ENCODE measurements around the gene CDK10. TPM values are rescaled to one million over a fixed set of nuclear protein-coding genes. Genes with fewer than 3 reads are reported as not detected.

Gene CDK10
- total and polyA plus RNA-seq, 9 of the 15 experiments (the other 6 are each of a cell fraction or from before 2014, with no cell fraction given), result 2.0 to 85.1 (median 40.1) TPM

DNA sequence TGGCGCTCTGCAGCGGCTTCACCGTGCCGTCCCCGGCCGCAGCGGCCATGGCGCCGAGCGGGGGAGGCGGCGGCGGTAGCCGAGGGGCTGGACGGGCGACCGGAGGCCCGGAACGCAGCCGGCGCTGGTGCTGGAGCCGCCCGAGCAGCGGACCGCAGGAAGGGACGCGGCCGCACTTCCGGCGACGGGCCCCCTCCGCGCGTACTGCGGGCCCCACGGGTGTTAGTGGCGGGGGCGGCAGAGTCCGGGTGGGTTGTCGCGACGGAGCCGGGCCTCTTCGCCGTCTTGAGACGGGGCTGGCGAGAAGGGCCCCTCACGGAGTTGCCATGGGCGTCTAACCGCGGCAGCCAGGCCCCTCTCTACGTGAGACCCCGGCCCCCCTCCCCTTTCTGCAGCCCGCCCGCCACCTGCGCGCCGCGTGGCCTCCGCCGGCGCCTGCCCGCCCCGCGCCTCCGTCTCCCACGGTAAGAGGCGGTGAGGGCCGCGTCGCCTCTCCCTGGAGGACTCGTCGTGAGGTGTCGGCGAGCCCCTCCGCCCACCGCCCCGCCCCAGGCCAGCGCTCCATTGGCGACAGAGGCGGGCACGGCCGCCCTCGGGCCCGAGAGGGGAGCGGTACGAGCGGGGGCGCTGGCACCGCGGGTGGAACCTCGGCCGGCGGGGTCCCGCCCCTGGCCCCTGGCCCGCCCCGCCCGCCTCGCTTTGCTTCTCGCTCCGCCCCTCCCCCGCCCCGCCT, 34.5 kb downstream of the CDK10 start, which contains the start of the genes VPS9D1 and ZNF276 (continued):
- TF ChIP-seq, protein P1, sequence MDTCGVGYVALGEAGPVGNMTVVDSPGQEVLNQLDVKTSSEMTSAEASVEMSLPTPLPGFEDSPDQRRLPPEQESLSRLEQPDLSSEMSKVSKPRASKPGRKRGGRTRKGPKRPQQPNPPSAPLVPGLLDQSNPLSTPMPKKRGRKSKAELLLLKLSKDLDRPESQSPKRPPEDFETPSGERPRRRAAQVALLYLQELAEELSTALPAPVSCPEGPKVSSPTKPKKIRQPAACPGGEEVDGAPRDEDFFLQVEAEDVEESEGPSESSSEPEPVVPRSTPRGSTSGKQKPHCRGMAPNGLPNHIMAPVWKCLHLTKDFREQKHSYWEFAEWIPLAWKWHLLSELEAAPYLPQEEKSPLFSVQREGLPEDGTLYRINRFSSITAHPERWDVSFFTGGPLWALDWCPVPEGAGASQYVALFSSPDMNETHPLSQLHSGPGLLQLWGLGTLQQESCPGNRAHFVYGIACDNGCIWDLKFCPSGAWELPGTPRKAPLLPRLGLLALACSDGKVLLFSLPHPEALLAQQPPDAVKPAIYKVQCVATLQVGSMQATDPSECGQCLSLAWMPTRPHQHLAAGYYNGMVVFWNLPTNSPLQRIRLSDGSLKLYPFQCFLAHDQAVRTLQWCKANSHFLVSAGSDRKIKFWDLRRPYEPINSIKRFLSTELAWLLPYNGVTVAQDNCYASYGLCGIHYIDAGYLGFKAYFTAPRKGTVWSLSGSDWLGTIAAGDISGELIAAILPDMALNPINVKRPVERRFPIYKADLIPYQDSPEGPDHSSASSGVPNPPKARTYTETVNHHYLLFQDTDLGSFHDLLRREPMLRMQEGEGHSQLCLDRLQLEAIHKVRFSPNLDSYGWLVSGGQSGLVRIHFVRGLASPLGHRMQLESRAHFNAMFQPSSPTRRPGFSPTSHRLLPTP (IDR thresholded peaks at IDR 0.05; ENCODE audit: borderline replicate concordance, extremely low read depth, insufficient read length), result no peak
- no peak for TF ChIP-seq ZNF23 (CRISPR knock-in tag; IDR thresholded peaks at IDR 0.05)
- no peak for TF ChIP-seq GABPB2 (CRISPR knock-in tag; conservative IDR thresholded peaks at IDR 0.05)
- TF ChIP-seq, protein P2, sequence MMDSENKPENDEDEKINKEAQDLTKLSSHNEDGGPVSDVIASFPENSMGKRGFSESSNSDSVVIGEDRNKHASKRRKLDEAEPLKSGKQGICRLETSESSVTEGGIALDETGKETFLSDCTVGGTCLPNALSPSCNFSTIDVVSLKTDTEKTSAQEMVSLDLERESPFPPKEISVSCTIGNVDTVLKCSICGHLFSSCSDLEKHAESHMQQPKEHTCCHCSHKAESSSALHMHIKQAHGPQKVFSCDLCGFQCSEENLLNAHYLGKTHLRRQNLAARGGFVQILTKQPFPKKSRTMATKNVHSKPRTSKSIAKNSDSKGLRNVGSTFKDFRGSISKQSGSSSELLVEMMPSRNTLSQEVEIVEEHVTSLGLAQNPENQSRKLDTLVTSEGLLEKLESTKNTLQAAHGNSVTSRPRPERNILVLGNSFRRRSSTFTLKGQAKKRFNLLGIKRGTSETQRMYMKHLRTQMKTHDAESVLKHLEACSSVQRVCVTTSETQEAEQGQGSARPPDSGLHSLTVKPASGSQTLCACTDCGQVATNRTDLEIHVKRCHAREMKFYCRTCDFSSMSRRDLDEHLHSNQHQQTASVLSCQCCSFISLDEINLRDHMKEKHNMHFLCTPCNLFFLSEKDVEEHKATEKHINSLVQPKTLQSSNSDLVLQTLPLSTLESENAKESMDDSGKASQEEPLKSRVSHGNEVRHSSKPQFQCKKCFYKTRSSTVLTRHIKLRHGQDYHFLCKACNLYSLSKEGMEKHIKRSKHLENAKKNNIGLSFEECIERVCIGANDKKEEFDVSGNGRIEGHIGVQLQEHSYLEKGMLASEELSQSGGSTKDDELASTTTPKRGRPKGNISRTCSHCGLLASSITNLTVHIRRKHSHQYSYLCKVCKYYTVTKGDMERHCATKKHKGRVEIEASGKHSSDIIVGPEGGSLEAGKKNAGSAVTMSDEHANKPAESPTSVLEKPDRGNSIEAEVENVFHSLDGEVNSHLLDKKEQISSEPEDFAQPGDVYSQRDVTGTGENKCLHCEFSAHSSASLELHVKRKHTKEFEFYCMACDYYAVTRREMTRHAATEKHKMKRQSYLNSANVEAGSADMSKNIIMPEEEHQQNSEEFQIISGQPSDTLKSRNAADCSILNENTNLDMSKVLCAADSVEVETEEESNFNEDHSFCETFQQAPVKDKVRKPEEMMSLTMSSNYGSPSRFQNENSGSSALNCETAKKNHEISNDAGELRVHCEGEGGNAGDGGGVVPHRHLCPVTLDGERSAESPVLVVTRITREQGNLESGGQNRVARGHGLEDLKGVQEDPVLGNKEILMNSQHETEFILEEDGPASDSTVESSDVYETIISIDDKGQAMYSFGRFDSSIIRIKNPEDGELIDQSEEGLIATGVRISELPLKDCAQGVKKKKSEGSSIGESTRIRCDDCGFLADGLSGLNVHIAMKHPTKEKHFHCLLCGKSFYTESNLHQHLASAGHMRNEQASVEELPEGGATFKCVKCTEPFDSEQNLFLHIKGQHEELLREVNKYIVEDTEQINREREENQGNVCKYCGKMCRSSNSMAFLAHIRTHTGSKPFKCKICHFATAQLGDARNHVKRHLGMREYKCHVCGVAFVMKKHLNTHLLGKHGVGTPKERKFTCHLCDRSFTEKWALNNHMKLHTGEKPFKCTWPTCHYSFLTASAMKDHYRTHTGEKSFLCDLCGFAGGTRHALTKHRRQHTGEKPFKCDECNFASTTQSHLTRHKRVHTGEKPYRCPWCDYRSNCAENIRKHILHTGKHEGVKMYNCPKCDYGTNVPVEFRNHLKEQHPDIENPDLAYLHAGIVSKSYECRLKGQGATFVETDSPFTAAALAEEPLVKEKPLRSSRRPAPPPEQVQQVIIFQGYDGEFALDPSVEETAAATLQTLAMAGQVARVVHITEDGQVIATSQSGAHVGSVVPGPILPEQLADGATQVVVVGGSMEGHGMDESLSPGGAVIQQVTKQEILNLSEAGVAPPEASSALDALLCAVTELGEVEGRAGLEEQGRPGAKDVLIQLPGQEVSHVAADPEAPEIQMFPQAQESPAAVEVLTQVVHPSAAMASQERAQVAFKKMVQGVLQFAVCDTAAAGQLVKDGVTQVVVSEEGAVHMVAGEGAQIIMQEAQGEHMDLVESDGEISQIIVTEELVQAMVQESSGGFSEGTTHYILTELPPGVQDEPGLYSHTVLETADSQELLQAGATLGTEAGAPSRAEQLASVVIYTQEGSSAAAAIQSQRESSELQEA (IDR thresholded peaks at IDR 0.05; ENCODE audit: low read depth), result no peak
- TF ChIP-seq, protein P3, sequence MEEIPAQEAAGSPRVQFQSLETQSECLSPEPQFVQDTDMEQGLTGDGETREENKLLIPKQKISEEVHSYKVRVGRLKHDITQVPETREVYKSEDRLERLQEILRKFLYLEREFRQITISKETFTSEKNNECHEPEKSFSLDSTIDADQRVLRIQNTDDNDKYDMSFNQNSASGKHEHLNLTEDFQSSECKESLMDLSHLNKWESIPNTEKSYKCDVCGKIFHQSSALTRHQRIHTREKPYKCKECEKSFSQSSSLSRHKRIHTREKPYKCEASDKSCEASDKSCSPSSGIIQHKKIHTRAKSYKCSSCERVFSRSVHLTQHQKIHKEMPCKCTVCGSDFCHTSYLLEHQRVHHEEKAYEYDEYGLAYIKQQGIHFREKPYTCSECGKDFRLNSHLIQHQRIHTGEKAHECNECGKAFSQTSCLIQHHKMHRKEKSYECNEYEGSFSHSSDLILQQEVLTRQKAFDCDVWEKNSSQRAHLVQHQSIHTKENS (CRISPR knock-in tag; IDR thresholded peaks at IDR 0.05), result no peak
- TF ChIP-seq, protein P4, sequence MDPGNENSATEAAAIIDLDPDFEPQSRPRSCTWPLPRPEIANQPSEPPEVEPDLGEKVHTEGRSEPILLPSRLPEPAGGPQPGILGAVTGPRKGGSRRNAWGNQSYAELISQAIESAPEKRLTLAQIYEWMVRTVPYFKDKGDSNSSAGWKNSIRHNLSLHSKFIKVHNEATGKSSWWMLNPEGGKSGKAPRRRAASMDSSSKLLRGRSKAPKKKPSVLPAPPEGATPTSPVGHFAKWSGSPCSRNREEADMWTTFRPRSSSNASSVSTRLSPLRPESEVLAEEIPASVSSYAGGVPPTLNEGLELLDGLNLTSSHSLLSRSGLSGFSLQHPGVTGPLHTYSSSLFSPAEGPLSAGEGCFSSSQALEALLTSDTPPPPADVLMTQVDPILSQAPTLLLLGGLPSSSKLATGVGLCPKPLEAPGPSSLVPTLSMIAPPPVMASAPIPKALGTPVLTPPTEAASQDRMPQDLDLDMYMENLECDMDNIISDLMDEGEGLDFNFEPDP (CRISPR knock-in tag; IDR thresholded peaks at IDR 0.05), result no peak
- TF ChIP-seq ZNF644 (tag; IDR thresholded peaks at IDR 0.05; ENCODE audit: low read depth), result no peak; the same call in 1 of the 2 replicates
- TF ChIP-seq, protein P5, sequence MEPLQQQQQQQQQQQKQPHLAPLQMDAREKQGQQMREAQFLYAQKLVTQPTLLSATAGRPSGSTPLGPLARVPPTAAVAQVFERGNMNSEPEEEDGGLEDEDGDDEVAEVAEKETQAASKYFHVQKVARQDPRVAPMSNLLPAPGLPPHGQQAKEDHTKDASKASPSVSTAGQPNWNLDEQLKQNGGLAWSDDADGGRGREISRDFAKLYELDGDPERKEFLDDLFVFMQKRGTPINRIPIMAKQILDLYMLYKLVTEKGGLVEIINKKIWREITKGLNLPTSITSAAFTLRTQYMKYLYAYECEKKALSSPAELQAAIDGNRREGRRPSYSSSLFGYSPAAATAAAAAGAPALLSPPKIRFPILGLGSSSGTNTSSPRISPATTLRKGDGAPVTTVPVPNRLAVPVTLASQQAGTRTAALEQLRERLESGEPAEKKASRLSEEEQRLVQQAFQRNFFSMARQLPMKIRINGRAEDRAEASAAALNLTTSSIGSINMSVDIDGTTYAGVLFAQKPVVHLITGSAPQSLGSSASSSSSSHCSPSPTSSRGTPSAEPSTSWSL (CRISPR knock-in tag; IDR thresholded peaks at IDR 0.05; ENCODE audit: borderline replicate concordance), result no peak
